ENCODE results near the gene PDLIM1.

Gene PDLIM1

GRCh38 chr10:95263864-95264226 lies 27.0 kb downstream of the PDLIM1 start:
- DNase-seq (ENCODE audit: low spot score) = no peak

GRCh38 chr10:95262763-95263518 lies 27.9 kb downstream of the PDLIM1 start:
- no peak for DNase-seq (ENCODE audit: low spot score)

- DNase-seq (ENCODE audit: low spot score) = no peak
Observed at GRCh38 chr10:95261926-95262325, 28.9 kb downstream of the PDLIM1 start.

GRCh38 chr10:95260909-95261552 lies 29.8 kb downstream of the PDLIM1 start:
- no peak for DNase-seq (ENCODE audit: low spot score)

- DNase-seq (ENCODE audit: low spot score) = no peak
Observed at GRCh38 chr10:95260397-95260881, 30.4 kb downstream of the PDLIM1 start.

- no peak for DNase-seq (ENCODE audit: low spot score)
Observed at GRCh38 chr10:95257849-95258248, 33.0 kb downstream of the PDLIM1 start.

- no peak for DNase-seq (ENCODE audit: low spot score)
Observed at GRCh38 chr10:95256268-95256667, 34.5 kb downstream of the PDLIM1 start.

- DNase-seq (ENCODE audit: low spot score) = no peak
Observed at GRCh38 chr10:95254629-95255028, 36.2 kb downstream of the PDLIM1 start.

- no peak for DNase-seq (ENCODE audit: low spot score)
Observed at GRCh38 chr10:95253686-95254085, 37.1 kb downstream of the PDLIM1 start.

GRCh38 chr10:95253007-95253406 lies 37.8 kb downstream of the PDLIM1 start:
- no peak for DNase-seq (ENCODE audit: low spot score)

- DNase-seq (ENCODE audit: low spot score) = no peak
Observed at GRCh38 chr10:95250856-95251255, 39.9 kb downstream of the PDLIM1 start.

GRCh38 chr10:95249467-95249866 lies 41.3 kb downstream of the PDLIM1 start:
- no peak for DNase-seq (ENCODE audit: low spot score)

- DNase-seq (ENCODE audit: low spot score) = no peak
Observed at GRCh38 chr10:95248989-95249388, 41.8 kb downstream of the PDLIM1 start.

- no peak for DNase-seq (ENCODE audit: low spot score)
Observed at GRCh38 chr10:95247881-95248583, 42.8 kb downstream of the PDLIM1 start.

GRCh38 chr10:95247200-95247880 lies 43.5 kb downstream of the PDLIM1 start:
- DNase-seq (ENCODE audit: low spot score) = no peak

- DNase-seq (ENCODE audit: low spot score) = peak; percentile 84
Observed at GRCh38 chr10:95246582-95247051, 44.2 kb downstream of the PDLIM1 start.

- DNase-seq (ENCODE audit: low spot score) = no peak
Observed at GRCh38 chr10:95245425-95246055, 45.3 kb downstream of the PDLIM1 start.

GRCh38 chr10:95244152-95244551 lies 46.7 kb downstream of the PDLIM1 start:
- no peak for DNase-seq (ENCODE audit: low spot score)

GRCh38 chr10:95243318-95243617 lies 47.5 kb downstream of the PDLIM1 start:
- no peak for DNase-seq (ENCODE audit: low spot score)

- DNase-seq (ENCODE audit: low spot score) = no peak
Observed at GRCh38 chr10:95242581-95243317, 48.1 kb downstream of the PDLIM1 start.

- no peak for DNase-seq (ENCODE audit: low spot score)
Observed at GRCh38 chr10:95241533-95241932, 49.3 kb downstream of the PDLIM1 start.
